ENCODE measurements around the gene ARF5. TPM values are rescaled to one million over a fixed set of nuclear protein-coding genes. Genes with fewer than 3 reads are reported as not detected.
A peak's percentile ranks its signal among the peaks of the same experiment; 100 is the strongest.

Gene ARF5
- total and polyA plus RNA-seq, 10 donors = 79.5 to 197 (median 117) TPM

DNA sequence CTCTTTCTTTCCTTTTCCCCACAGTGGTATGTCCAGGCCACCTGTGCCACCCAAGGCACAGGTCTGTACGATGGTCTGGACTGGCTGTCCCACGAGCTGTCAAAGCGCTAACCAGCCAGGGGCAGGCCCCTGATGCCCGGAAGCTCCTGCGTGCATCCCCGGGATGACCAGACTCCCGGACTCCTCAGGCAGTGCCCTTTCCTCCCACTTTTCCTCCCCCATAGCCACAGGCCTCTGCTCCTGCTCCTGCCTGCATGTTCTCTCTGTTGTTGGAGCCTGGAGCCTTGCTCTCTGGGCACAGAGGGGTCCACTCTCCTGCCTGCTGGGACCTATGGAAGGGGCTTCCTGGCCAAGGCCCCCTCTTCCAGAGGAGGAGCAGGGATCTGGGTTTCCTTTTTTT lies 3.0 kb downstream of the ARF5 start:
- TF ChIP-seq POLR2A (IDR thresholded peaks at IDR 0.05) (no peak), POLR2AphosphoS5 (IDR thresholded peaks at IDR 0.05) (no peak)
- TF ChIP-seq, protein P1, sequence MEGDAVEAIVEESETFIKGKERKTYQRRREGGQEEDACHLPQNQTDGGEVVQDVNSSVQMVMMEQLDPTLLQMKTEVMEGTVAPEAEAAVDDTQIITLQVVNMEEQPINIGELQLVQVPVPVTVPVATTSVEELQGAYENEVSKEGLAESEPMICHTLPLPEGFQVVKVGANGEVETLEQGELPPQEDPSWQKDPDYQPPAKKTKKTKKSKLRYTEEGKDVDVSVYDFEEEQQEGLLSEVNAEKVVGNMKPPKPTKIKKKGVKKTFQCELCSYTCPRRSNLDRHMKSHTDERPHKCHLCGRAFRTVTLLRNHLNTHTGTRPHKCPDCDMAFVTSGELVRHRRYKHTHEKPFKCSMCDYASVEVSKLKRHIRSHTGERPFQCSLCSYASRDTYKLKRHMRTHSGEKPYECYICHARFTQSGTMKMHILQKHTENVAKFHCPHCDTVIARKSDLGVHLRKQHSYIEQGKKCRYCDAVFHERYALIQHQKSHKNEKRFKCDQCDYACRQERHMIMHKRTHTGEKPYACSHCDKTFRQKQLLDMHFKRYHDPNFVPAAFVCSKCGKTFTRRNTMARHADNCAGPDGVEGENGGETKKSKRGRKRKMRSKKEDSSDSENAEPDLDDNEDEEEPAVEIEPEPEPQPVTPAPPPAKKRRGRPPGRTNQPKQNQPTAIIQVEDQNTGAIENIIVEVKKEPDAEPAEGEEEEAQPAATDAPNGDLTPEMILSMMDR (IDR thresholded peaks at IDR 0.05 in 8 of 11, conservative IDR thresholded peaks at IDR 0.05 in 3 of 11) = no peak
- DNase-seq = no peak
- Histone ChIP-seq H3K27ac (no peak overlapping the region), H3K4me3 (no peak overlapping the region), H3K9me3 (no peaks in the 10 kb centered on the region), H3K36me3 (peaks cover 4 to 41% (median 18%) of the 10 kb centered on the region in 6 donors), H3K27me3 (replicated peaks in 1 of 7) (no peaks in the 10 kb centered on the region), H3K4me1 (peaks cover 10 to 57% (median 30%) of the 10 kb centered on the region in 6 donors)
- 91 to 96% (median 94%) methylated on average over 7 of the region's 7 CpGs for WGBS, 5 donors
- intact Hi-C loops (cut with DNase I; ENCODE audit: low total_unique reads) = no loop called here

DNA sequence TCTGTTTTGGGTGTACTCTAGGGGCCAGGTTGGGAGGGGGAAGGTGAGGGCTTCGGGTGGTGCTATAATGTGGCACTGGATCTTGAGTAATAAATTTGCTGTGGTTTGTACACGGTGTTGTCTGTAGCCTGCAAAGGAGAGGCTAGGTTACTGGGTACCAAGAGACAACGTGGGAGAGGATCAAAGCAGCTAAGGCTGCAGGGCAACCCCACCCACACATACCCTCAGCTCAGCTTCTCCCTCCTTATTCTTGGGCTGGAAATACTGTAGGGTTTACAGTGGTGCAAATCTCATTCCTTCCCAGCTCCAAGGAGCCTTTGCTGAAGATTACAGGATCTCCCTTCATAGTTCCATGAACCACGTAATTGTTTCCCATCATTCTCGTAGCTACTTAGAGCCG lies 3.4 kb downstream of the ARF5 start:
- intact Hi-C loops (cut with DNase I; ENCODE audit: low total_unique reads) = no loop called here
- Histone ChIP-seq H3K27me3 (replicated peaks in 1 of 7) (no peaks in the 10 kb centered on the region), H3K4me3 (no peak overlapping the region), H3K36me3 (peaks cover 4 to 41% (median 18%) of the 10 kb centered on the region in 6 donors), H3K9me3 (no peaks in the 10 kb centered on the region), H3K4me1 (peaks cover 10 to 53% (median 30%) of the 10 kb centered on the region in 6 donors), H3K27ac (no peak overlapping the region)
- 77 to 83% (median 78%) methylated on average over 6 of the region's 6 CpGs for WGBS, 5 donors
- TF ChIP-seq, protein P1 (IDR thresholded peaks at IDR 0.05 in 8 of 11, conservative IDR thresholded peaks at IDR 0.05 in 3 of 11) = no peak
- TF ChIP-seq POLR2AphosphoS5 (IDR thresholded peaks at IDR 0.05) (no peak), POLR2A (IDR thresholded peaks at IDR 0.05) (no peak)
- no peak for DNase-seq

DNA sequence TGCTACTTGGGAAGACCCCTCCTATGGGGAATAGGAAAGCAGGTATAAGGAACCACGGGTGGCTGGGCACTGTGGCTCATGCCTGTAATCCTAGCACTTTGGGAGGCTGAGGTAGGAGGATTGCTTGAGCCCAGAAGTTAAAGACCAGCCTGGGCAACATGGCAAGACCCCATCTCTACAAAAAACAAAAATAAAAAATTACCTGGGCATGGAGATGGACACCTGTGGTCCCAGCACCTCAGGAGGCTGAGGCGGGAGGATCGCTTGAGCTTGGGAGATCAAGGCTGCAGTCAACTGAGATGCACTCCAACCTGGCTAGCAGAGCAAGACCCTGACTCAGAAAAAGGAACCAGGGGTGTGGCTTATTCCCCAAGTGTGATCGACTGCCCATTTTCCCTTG lies 4.3 kb downstream of the ARF5 start:
- intact Hi-C loops (cut with DNase I; ENCODE audit: low total_unique reads) = no loop called here
- H3K36me3 ChIP-seq = peaks cover 4 to 41% (median 18%) of the 10 kb centered on the region in 6 donors

DNA sequence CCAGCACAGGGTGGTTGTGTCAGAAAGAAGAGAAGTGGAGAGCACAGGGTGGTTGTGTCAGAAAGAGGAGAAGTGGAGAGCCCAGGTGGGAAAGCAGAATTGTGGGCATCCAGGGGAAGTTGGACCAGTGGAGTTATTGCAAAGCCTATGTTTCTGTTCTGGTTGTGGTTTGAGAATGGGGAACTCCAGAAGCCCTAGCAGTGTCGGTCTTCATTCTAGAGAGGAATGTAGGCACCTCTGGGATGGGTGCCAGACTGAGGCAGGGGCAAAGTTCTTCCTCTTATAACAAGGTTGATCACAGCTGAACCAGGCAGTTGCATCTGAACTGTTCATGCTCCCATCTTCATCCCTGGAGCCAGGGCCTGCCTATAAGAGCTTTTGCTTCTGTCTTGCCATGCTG lies 6.3 kb downstream of the ARF5 start:
- intact Hi-C loops (cut with DNase I; ENCODE audit: low total_unique reads) = no loop called here

More for the DNA sequence above, 4.3 kb downstream of the ARF5 start:
- Histone ChIP-seq H3K4me1 (peaks cover 10 to 46% (median 25%) of the 10 kb centered on the region in 6 donors), H3K27ac (no peak overlapping the region), H3K4me3 (no peak overlapping the region), H3K27me3 (replicated peaks in 1 of 7) (no peaks in the 10 kb centered on the region), H3K9me3 (no peaks in the 10 kb centered on the region)
- TF ChIP-seq, protein P1 (IDR thresholded peaks at IDR 0.05 in 8 of 11, conservative IDR thresholded peaks at IDR 0.05 in 3 of 11) = no peak
- TF ChIP-seq POLR2AphosphoS5 (IDR thresholded peaks at IDR 0.05) (no peak), POLR2A (IDR thresholded peaks at IDR 0.05) (no peak)
- WGBS, 5 donors = 70 to 84% (median 83%) methylated on average over 4 of the region's 4 CpGs
- no peak for DNase-seq

More for the DNA sequence above, 6.3 kb downstream of the ARF5 start:
- DNase-seq = no peak
- peak overlapping the region in 1 of 8 donors; percentile 31 for H3K27ac ChIP-seq
- no peaks in the 10 kb centered on the region for H3K9me3 ChIP-seq
- no peaks in the 10 kb centered on the region for H3K27me3 ChIP-seq (replicated peaks in 1 of 7)
- H3K4me3 ChIP-seq = no peak overlapping the region
- peaks cover 2 to 32% (median 14%) of the 10 kb centered on the region in 6 donors for H3K4me1 ChIP-seq
- peaks cover 4 to 41% (median 18%) of the 10 kb centered on the region in 6 donors for H3K36me3 ChIP-seq
- no peak for TF ChIP-seq POLR2AphosphoS5 (IDR thresholded peaks at IDR 0.05)
- TF ChIP-seq POLR2A (IDR thresholded peaks at IDR 0.05) = no peak
- TF ChIP-seq, protein P1 (IDR thresholded peaks at IDR 0.05 in 8 of 11, conservative IDR thresholded peaks at IDR 0.05 in 3 of 11) = no peak
- WGBS, 5 donors = 16 to 35% (median 30%) methylated on average over 1 of the region's 1 CpG
